Thoracic aorta (tissue), 2 donors: ENCODE results near the gene HOTAIR. TPM values are rescaled to one million over a fixed set of nuclear protein-coding genes. Genes with fewer than 3 reads are reported as not detected.

ENCODE experiments used
- ATAC-seq: fragments of 150-250 bp; one replicate; pipeline ENCODE4 v1.8.0; 2017; ENCODE audit warnings: low read depth; ENCODE audit not compliant: insufficient number of reproducible peaks, low FRiP score
- DNase-seq: peaks from one replicate; pipeline ENCODE4 v3.0.0-alpha.2; 2020; ENCODE audit warnings: low spot score
- H3K27ac ChIP-seq, 2 donors: fragments of 200-600 bp; sonication (generic); 1 replicate in 1 of 2; 2 replicates in 1 of 2; pipeline ENCODE4 v1.5.1; 2016; ENCODE audit warnings: mild to moderate bottlenecking in 2 of 2, moderate library complexity in 2 of 2
- H3K27me3 ChIP-seq: fragments of 200-600 bp; sonication (generic); replicated peaks from 2 replicates; pipeline ENCODE4 v1.6.0; 2016; ENCODE audit warnings: mild to moderate bottlenecking; ENCODE audit not compliant: insufficient read depth
- H3K36me3 ChIP-seq: fragments of 200-600 bp; sonication (generic); one replicate; pipeline ENCODE4 v1.5.1; 2016
- H3K4me1 ChIP-seq, 2 donors: fragments of 200-600 bp; sonication (generic); 1 replicate in 1 of 2; 2 replicates in 1 of 2; pipeline versions ENCODE4 v1.5.1 to v1.6.0; 2016; ENCODE audit warnings: low read depth in 2 of 2, mild to moderate bottlenecking in 1 of 2; ENCODE audit not compliant: control insufficient read depth in 1 of 2
- H3K4me3 ChIP-seq: fragments of 200-600 bp; sonication (generic); 2 replicates; pipeline ENCODE4 v1.5.1; 2016; ENCODE audit warnings: mild to moderate bottlenecking
- H3K9me3 ChIP-seq: fragments of 200-600 bp; sonication (generic); 2 replicates; pipeline ENCODE4 v1.5.1; 2016
- CTCF ChIP-seq: fragments of 200-600 bp; sonication (generic); IDR thresholded peaks from one replicate; pipeline ENCODE4 v1.5.1; 2019; ENCODE audit warnings: antibody characterized with exemption
- total RNA-seq, 2 donors: library from RNA; depleted of rRNA; stranded (reverse); fragments of >200 nt; gene quantifications; one replicate each; pipeline versions ENCODE4 v1.1.0 to v1.2.3, GENCODE V29; 2016

HOTAIR gene
- total RNA-seq, 2 donors from 2014 or later, result not detected

- H3K4me3 ChIP-seq, result no peak overlapping the region
- H3K27me3 ChIP-seq, result peaks cover 40% of the 10 kb centered on the region
- no peaks in the 10 kb centered on the region for H3K36me3 ChIP-seq
- ATAC-seq, result no peak
- no peak overlapping the region for H3K27ac ChIP-seq
- no peaks in the 10 kb centered on the region for H3K9me3 ChIP-seq
- DNase-seq, result no peak
- TF ChIP-seq CTCF, result no peak
- peaks cover 27 to 30% of the 10 kb centered on the region in 2 donors for H3K4me1 ChIP-seq
Measured at GRCh38 chr12:53998110-53998899, 23.6 kb upstream of the HOTAIR start.

DNA sequence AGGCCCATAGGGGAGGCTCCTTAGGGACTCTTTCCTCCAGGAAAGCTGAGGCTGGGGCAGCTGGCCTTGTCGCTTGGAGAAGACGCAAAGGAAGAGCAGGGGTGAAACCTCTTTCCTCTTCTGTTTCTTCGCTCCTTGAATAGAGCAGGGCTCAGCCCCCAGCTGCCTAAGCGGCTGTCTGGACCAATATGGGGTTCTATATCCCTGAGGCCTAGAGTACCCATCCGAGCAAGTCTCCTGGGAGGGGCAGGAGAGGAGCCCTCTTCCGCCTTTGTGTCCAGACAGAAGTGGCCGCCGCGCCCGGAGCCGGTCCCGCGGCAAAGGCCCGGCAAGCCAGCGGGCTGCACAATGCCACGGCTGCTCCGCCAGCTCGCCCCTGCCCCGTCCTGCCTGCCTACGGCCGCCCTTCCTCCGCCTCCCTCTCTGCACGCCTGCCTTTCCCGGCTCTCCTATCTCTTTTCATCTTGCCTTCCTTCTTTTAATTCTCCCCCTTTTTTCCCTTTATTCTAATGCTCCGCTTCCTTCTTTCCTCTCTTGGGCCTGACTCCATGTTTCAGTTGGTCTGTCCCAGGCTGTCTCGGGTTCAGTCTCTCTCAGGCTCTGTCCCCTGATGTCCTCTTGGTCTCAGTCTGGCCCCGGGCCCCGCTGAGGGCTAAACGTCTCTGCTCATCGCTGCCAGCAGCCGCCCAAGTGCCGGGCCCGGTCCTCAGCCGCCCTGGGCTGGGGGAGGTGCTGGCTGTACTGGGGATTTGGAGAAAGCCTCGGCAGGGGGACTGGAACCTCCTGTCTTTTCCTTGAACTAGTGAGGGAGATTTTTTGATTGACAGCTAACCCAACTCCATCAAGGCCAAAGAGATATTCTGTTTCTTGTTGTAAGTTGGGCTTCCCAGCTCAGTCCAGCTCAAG is 22.7 kb upstream of the HOTAIR start:
- no peaks in the 10 kb centered on the region for H3K9me3 ChIP-seq
- H3K4me3 ChIP-seq, result no peak overlapping the region
- no peak for DNase-seq
- H3K27me3 ChIP-seq, result peaks cover 48% of the 10 kb centered on the region
- no peak for TF ChIP-seq CTCF
- ATAC-seq, result no peak
- no peaks in the 10 kb centered on the region for H3K36me3 ChIP-seq
- H3K27ac ChIP-seq, result no peak overlapping the region
- peaks cover 27 to 30% of the 10 kb centered on the region in 2 donors for H3K4me1 ChIP-seq

DNA sequence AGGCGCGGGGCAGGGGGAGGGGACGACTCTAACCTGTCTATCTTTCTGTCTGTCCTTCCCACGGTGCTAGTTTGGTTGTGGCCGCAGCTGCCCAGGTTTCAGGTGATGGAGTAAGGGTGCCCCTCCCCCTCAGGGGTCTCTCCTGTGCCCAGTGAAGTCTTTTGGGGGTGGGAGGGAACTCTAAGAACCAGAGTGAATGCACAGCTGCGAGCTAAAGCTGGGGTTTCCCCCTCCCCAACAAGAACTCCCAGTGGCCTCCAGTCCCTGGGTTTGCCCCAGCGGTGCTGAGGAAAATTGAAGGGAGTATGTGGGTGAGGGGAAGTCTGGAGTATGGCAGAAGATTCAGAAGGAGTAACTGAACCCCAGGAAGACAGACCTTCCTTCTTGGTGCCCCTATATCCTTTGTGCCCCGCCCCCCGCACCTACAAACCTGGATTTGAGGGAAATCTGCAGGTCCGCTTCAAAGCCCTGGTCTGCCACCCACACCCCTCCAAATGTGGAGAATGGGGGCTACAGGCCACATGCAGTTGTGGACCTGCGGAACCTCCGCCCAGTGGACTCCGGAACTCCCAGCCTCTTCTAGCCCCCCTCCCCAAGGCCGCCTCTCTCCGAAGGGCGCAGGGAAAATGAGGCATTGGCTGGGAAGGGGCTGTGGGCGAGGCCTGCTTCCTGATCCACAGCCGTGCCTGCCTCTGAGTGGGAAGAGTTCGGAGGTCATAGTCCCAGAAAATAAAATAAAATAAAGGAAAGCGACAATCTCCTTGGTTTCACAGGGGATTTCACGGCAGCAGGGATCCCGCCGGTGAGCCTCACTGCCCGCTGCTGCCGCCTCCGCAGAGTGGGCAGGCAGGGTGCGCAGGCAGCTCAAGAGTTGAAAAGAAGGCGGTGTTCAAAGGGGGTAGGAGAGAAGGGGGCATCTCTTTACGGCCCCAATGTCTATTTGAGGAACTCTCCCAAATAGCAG is 21.8 kb upstream of the HOTAIR start:
- Histone ChIP-seq H3K36me3 (no peaks in the 10 kb centered on the region), H3K27me3 (peaks cover 54% of the 10 kb centered on the region), H3K4me3 (peak overlapping the region; percentile 66), H3K27ac (no peak overlapping the region), H3K4me1 (peaks cover 27 to 30% of the 10 kb centered on the region in 2 donors), H3K9me3 (no peaks in the 10 kb centered on the region)
- ATAC-seq, result no peak
- no peak for DNase-seq
- TF ChIP-seq CTCF, result no peak

GRCh38 chr12:53995378-53996239 is 20.9 kb upstream of the HOTAIR start:
- no peaks in the 10 kb centered on the region for H3K36me3 ChIP-seq
- H3K4me3 ChIP-seq, result peak overlapping the region; percentile 66
- H3K4me1 ChIP-seq, result peaks cover 26 to 36% of the 10 kb centered on the region in 2 donors
- H3K27ac ChIP-seq, result no peak overlapping the region
- no peak for TF ChIP-seq CTCF
- no peak for DNase-seq
- no peak for ATAC-seq
- H3K9me3 ChIP-seq, result no peaks in the 10 kb centered on the region
- peaks cover 50% of the 10 kb centered on the region for H3K27me3 ChIP-seq
